Gastroesophageal sphincter (tissue), 3 donors: Measurements from ENCODE around the gene PRXL2A.

ENCODE experiments used
- CTCF ChIP-seq, 4 experiments: fragments of 200-600 bp in 2 of 4; fragments of 450-650 bp in 2 of 4; sonication (generic) in 1 of 4; IDR thresholded peaks; one replicate each; pipeline ENCODE4 v1.5.1; 2017 to 2019; ENCODE audit warnings: antibody characterized with exemption in 4 of 4, mild to moderate bottlenecking in 2 of 4, moderate library complexity in 2 of 4
- EP300 ChIP-seq: sonication (generic); formaldehyde crosslinking; IDR thresholded peaks from one replicate; pipeline ENCODE4 v1.6.1; 2017; ENCODE audit warnings: antibody characterized with exemption, mild to moderate bottlenecking

GRCh38 chr10:80462299-80462980, 54.1 kb downstream of the PRXL2A start:
- no peak for TF ChIP-seq CTCF (IDR thresholded peaks at IDR 0.05)
- no peak for TF ChIP-seq EP300
